CD4-positive, alpha-beta T cell treated with Interleukin-6 at 100 ng/mL for 8 hours (primary cell): ENCODE results near the gene ANKS6.
A peak's percentile ranks its signal among the peaks of the same experiment; 100 is the strongest.

Experiments
- DNase-seq: peaks from one replicate; pipeline ENCODE4 v3.0.0-alpha.2; 2020; ENCODE audit warnings: mixed read lengths, low spot score

Gene ANKS6

DNA sequence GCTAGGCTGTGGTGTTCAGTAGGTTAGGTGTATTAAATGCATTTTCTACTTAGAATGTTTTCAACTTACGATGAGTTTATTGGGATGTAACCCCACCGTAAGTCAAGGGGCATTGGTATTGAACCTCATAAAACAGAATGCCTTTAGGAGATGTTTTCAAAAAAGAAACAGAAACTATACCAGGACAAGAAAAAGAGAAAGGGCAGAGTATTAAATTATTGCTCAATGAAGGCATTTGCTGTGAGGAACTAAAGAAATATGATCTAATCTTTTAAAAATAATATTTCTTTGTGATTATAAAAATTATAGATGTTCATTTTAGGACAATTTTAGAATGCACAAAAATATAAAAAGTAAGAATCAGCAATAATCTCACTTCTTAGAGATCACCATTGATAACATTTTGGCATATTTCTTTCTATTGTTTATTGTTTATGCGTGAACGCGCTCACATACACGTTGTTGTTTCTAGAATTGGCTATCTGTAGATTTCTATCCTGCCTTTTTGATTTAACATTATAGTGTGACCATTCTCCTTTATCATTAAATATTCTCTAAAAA is 19.1 kb upstream of the ANKS6 start:
- no peak for DNase-seq

DNA sequence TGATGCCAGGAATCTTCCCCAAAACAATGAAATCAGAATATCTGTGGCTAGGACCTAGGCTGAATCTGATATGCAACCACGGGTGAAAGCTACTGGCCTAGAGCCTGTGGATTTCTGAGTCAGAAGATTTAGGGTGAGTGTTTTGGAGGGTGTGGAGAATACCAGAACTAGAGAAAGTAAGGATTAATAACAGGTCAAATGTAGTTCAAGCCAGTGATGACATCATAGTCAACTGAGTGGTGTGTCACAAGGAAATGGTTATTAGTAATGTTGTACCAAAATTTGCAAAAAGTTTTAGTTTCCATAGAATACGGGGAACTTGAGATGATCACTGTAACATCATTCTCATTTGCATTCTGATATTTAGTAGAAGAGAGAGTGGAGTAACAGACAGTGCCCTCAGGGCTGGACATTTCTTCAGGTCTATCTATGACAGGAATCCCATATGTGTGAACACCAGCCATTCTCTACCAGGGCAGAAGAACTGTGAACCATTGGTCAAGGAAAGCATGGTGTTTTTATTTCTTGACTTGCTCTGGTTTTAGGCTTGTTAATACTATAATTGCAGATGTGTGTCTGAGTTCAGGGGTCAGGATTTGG is 14.8 kb upstream of the ANKS6 start:
- no peak for DNase-seq

DNA sequence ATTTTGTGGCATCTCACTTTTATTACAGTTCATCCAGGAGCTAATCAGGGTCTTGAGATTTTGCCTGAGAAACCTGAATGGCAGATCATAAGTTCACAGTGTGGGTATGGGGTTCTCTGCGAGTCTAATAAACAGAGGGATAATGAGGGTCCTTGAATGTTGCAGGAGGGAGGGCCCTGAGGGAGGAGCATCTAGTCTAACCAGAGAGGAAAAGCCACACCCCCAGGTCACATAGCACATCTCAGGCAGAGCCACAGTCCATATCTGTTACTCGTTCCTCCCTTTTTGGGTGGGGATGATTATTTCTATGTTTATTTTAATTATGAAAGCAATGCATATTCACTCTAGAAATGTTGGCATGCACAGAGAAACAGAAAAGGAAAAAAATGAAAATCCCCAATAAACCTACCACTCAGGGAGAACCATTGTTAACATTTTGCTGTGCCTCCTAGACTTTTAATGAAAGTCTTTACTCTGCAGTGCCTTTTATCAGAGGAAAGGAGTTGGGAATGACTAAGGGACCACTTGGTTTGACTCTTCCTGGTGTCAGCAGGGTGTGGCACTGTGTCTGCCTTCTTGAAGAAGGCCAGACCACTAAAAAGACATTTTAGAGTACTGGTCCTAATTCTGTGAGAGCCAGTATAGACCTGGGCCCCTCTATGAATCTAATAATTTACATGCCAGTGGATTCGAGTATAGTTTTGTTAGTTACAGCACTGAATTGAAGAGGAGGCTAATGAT is 13.9 kb upstream of the ANKS6 start:
- no peak for DNase-seq

DNA sequence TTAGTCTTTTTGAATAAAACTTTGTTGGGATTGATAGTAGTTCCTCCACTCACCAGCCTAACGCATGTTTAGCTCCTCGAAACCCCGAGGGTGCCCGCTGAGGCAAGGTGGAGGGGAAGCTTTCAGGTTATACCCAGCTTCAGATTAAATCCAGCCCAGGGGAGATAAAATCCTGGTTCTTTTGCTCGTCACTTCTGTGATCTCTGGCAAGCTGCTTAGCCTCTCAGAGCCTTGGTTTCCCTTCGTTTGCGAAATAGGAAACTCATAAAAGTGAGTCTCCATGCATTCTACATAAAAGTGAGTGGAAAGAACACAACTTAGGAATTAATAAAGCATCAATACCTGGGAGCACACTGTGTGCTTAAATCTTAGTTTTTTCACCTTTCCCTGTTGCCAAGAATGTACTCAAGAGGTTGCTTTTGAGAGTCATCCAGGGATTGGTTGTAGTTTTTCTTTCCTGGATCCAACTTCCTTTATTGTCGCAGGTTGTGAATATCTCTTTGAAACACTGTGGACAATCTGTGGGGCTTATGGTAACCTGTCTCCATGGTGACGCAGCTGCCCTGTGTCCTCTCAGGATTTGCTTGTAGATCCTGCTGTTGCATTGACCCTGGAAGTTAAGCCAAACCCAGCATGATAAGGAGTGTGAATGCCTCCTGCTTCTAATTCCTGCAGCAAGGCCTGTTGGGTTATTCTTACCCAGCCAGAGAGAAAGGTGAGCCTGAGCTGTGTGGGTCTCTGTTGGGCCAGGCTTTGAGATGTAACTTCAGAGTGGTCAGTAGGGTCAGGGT is 13.2 kb upstream of the ANKS6 start:
- DNase-seq: no peak

DNA sequence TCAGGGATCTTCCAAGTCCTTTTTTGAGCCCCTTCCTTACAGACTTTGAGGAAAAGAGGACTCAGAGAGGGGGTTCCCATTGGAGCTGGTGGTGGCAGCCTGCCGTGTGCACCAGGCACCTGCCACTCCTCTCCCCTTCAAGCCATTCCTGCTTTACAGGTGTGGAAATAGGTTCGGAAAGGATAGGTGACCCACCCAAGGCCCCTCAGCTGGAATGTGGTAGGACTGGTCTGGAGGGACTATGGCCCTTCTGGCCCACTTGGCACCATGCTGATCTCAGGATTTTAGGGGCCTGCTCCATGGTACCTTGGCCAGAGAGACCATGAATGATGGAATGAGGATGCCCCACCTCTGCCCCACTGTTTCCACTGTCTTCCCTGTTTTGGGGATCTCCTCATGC is 12.5 kb upstream of the ANKS6 start:
- no peak for DNase-seq

DNA sequence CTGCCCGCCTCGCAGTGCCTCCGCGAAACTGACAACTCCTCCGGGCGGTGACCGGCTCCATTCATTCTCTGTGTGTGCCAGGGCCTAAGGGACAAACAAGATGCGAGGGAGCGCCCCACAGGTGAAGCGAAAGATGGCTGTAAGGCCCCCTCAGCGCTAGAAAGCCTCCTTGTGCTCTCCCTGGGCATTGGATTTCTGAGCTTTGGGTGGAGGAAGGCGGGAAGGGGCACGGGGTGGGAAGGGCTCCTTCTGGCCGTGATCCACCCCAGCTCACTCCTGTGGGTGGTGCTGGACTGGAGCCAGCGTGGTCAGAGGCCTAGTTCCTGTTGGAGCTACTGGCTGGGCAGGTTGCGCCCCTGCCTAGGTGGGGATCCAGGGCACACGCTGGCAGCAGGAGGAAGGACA is 12.1 kb upstream of the ANKS6 start:
- no peak for DNase-seq

DNA sequence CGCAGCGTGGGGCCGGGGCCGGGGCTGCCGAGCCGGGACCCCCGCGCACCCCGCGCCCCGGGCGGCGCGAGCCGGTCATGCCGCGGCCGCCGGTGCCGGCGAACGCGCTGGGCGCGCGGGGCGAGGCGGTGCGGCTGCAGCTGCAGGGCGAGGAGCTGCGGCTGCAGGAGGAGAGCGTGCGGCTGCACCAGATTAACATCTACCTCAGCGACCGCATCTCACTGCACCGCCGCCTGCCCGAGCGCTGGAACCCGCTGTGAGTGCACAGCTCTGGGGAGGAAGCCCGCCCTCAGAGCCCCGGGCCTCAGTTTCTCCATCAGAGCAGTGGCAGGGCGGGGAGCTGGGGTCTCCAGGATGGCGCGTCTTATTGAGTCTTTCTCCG is 11.4 kb upstream of the ANKS6 start:
- DNase-seq: no peak

DNA sequence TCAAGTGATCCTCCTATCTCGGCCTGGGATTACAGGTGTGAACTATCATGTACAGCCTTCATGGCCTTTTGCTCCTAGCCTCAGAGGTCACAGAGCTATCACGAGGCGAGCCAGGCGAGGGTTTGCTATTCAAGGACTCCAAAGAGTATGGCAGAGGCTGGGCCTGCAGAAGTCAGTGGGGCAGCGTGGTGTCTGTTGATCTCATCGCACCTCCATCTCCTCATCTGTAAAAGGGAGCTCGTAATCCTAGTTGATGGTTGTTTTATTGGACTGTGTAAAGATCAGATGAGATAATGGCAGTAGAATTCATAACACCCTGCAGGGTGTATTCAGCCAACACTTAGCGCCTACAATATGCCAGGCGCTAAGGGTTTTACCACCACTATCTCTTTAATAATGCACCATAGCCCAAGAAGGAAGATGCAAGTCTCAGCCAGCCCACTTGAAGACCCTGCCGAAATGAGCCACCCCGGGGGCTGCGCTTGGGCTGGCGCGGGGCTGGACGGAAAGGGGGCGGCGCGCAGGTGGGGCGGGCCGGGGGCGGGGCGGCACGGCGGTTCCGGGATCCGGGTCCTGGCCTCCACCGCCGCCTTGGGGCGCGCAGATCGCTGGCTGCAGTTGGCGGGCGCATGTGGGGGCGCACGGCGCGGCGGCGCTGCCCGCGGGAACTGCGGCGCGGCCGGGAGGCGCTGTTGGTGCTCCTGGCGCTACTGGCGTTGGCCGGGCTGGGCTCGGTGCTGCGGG is 10.9 kb upstream of the ANKS6 start, which contains the start of gene GALNT12:
Gene GALNT12 (plus strand): TSS at position 601 of the 744 bp plus-strand sequence. CDS start 29 bp downstream, at position 630.
- peak; percentile 48 for DNase-seq

DNA sequence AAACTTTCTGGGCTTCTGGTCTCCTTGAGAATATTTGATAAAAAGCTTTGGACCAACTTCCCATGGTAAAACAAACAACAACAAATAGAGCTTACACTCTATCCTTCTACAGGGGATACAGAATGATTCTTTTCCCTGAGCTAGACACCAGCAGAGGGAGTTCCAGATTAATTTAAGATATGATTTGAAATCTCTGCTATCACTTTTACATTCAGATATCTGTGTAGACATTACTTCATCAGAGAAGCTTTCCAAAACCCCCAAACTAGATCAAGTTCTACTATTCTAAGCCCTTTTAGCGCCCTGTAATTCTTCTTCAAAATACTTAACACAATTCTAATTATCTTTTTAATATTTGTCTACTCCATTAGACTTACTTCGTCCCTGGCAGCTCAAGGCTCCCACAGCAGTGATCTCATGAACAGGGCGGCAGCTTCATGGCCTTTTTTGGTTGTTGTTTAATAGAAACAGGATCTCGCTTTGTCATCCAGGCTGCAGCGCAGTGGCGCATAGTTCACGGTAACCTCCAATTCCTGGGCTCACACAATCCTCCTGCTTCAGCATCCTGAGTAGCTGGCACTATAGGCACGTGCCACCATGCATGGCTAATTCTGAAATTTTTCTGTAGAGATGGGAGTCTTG is 10.2 kb upstream of the ANKS6 start:
- DNase-seq: no peak

DNA sequence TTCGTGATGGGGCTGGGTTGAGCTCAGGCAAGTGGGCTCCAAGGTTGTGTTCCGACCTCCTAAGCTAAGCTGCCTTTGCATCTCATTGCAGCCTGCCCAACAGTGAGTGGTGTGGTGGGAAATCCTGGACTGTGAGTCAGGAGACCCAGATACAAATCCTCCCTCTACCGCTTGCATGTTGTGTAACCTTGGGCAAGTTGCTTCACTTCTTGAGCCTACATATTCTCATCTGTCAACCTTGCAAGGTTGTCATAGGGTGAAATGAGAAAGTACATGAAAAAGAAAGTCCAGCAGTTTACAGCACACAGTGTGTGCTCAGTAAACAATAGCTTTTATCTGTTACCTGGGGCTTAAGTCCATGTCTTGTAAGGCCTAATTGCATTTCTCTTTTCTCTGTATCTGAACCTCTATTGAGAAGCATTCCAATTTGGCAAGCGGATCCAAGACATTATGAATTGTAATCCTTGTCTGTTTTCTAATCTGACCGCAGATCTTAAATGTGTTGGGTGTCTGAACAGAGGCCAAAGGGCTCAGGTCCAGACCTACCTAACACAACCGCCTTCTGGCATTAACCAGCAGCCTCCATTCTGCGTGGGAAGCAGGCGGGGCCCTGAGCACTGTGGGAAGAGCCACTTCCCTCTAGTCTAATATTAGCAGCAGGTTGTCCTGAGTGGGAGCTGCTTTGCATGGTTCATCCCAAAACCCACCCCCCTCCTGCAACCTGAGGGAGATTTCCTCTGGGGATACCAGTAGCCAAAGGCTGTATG is 9.3 kb upstream of the ANKS6 start:
- DNase-seq: no peak

DNA sequence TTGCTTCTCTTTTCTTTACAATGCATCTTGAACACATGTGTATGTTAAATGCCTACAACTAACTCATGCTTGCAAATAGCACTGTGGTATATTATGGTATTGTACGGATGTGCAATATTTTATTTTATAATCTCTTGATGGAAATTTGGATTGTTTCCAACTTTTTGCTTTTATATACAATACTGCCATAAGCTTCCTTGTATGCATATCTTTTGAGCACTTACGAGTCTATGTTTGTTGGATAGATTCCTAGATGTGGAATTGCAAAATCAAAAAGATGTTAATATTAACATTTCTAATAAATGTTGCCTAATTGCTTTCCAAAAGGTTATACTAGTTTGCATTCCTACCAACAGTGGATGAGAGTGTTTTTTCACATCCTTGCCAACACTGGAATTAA is 7.7 kb upstream of the ANKS6 start:
- no peak for DNase-seq

DNA sequence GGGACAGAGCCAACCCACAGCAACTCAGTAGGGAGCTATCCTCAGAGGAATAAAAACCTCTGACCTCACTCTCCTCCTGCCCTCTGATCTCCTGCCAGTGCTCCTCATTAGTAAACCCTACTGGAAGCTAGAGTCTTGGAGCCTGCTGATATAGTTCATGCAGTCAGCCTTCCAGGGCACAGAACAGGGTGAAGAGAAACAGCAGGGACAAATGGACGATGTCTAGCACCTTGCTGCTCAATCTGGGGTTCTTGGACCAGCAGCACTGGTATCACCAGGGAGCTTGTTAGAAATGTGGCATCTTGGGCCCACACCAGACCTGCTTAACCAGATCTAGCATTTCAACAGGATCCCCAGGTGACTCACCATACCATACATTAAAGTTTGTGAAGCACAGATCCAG is 5.6 kb upstream of the ANKS6 start:
- DNase-seq: no peak

DNA sequence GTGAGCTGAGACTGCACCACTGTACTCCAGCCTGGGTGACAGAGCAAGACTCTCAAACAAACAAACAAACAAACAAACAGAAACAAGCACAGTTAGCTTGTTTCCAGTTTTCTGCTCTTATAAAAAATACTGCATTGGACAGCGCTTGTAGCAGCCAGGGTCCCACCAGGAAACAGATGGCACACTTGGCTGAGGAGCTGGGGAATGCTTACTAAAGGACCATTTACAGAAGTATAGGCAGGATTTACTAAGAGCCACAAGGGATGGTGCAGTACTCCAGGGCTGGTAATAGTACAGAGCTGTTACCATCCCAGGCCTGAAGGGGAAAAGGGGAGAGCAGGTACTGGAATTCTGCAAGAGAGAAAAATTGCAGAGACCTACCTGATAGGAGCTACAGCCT is 5.2 kb upstream of the ANKS6 start:
- DNase-seq: no peak

DNA sequence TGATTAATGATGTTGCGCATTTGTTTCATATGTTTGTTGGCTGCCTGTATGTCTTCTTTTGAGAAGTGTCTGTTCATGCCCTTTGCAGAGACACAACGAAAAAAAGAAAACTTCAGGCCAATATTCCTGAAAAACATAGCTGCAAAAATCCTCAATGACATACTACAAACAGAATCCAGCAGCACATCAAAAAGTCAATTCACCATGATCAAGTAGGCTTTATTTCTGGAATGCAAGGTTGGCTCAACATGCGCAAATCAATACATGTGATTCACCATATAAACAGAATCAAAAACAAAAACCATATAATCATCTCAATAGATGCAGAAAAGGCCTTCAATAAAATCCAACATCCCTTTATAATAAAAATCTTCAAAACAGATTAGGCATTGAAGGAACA is 1.9 kb upstream of the ANKS6 start:
- DNase-seq: no peak

DNA sequence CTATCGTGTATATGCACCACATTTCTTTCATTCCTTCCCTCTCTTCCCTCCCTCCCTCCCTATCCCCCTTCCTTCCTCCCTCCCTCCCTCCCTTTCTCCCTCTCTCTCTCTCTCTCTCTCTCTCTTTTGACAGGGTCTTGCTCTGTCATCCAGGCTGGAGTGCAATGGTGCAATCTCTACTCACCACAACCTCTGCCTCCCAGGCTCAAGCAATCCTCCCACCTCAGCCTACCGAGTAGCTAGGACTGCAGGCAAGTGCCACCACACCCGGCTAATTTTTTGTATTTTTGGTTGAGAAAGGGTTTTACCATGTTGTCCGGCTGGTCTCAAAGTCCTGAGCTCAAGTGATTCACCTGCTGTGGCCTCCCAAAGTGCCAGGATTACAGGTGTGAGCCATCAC is 1.1 kb upstream of the ANKS6 start:
- DNase-seq: no peak

DNA sequence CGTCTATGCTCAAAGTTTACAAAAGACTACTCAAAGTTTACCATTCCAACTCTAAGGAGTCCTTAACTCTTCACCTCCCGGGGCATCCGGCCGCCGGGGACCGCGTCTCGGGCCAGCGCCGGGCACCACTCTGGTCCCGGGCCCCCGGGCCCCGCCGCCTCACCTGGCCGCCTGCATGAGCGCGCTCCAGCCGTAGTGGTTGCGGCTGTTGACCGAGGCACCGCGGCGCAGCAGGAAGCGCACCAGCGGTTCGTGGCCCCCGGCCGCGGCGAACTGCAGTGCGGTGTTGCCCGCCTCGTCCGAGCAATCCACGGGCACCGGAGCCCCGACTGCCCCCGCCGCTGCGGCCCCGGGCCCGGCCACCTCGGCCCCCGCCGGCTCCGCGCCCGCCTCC is 388 bp downstream of the ANKS6 start:
- no peak for DNase-seq

DNA sequence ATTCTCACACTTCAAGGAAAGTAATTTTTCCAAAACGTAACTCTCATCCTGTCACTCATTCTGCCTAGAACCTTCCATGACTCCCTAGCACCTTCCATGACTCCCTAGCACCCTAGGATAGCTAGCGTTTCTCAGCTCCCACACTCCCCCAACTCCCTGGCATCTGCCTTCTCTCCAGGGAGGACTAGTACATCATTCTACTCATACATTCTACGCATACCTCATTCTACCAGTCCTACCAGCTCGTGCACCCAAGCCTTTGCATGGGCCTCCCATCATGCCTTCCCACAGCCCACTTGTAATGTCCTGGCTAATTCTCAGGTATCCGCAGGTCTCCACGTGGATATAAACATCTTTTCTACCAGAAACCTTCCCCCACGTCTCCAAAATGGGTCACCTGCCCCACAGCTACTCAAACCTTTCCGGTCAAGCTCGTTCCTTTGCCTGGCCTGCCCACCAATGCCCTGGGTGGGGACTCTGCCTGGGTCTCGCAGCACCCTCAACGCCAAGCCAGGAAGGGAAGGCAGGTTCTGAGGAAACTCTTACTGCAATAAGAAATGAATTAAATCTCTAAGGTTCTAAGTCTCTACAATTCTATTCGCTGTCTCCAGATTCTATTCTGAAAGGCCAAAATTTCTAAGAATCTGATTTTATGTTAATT is 930 bp downstream of the ANKS6 start:
- no peak for DNase-seq

DNA sequence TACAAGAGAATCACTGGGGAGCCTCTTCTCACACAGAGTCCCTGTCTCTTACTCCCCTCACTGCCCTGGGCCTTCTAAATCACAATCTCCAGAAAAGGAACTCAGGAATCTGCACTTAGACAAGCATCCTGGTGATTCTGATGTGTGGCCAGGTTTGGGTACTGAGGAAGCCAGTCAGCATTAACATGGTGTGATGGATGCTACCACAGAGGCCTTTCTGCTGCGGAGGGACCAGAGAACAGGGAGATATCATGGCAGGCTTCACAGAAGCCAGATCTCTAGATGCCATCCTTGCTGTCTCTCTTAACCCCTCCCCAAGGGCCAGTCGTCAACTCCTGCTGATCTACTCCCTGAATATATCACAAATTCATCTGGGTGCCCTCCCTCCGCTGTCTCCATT is 1.6 kb downstream of the ANKS6 start:
- no peak for DNase-seq

DNA sequence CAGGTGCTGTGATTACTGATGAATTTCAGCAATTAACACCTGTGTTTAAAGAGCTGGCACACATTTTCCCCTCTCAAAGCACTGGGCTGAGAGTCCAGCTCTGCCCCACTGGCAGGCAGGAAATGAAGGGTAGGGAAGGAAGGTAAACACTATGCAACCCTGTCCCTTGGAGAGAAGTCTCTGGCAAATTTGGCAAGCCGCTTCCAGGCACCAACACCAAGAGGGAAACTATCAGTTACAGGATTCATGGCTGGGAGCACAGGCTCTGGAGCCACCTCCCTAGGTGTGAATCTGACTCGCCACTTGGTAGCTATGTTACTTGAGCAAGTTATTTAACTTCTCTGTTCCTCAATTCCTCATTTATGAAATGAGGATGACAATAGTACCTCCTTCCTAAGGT is 3.3 kb downstream of the ANKS6 start:
- no peak for DNase-seq
